DOHH2 (cell line): ENCODE measurements around the gene PSG6.
"Not testable (repeated sequence)": the region's sequence is repeated elsewhere in the genome, so short reads cannot be mapped to it uniquely, and the experiment has no call there.

ENCODE experiments used
- H3F3A ChIP-seq: fragments of 200-600 bp; sonication (generic), shearing (Covaris generic); 2 replicates; pipeline ENCODE4 v1.6.0; 2016; ENCODE audit warnings: antibody characterized with exemption, mild to moderate bottlenecking; ENCODE audit not compliant: control insufficient read depth, insufficient read depth
- H3K27ac ChIP-seq: fragments of 200-600 bp; sonication (generic); 2 replicates; pipeline ENCODE4 v1.5.1; 2014; ENCODE audit warnings: low read depth, mild to moderate bottlenecking, low read length, moderate library complexity
- H3K27me3 ChIP-seq: fragments of 200-600 bp; sonication (generic); 2 replicates; pipeline ENCODE4 v1.6.1; 2014; ENCODE audit warnings: mild to moderate bottlenecking, low read length, mixed read lengths; ENCODE audit not compliant: control insufficient read depth
- H3K36me3 ChIP-seq: fragments of 200-600 bp; sonication (generic); 2 replicates; pipeline ENCODE4 v1.6.1; 2014; ENCODE audit warnings: mild to moderate bottlenecking, low read length, moderate library complexity, mixed read lengths; ENCODE audit not compliant: control insufficient read depth
- H3K4me1 ChIP-seq: fragments of 200-600 bp; sonication (generic); 2 replicates; pipeline ENCODE4 v1.6.1; 2014; ENCODE audit warnings: mild to moderate bottlenecking, low read length, mixed read lengths; ENCODE audit not compliant: control insufficient read depth
- H3K4me2 ChIP-seq: fragments of 200-600 bp; sonication (generic); 2 replicates; pipeline ENCODE4 v1.6.0; 2014; ENCODE audit warnings: mild to moderate bottlenecking, low read length, moderate library complexity
- H3K4me3 ChIP-seq: fragments of 200-600 bp; sonication (generic); 2 replicates; pipeline ENCODE4 v1.5.1; 2014; ENCODE audit warnings: mild to moderate bottlenecking, low read length, mixed read lengths
- H3K79me2 ChIP-seq: fragments of 200-600 bp; sonication (generic); 2 replicates; pipeline ENCODE4 v1.6.1; 2014; ENCODE audit warnings: mild to moderate bottlenecking, low read length, mixed read lengths; ENCODE audit not compliant: control insufficient read depth
- H3K9me2 ChIP-seq: fragments of 200-600 bp; sonication (generic); replicated peaks from 2 replicates; pipeline ENCODE4 v1.6.1; 2014; ENCODE audit warnings: mild to moderate bottlenecking, low read length, mixed read lengths; ENCODE audit not compliant: control insufficient read depth
- H3K9me3 ChIP-seq: fragments of 200-600 bp; sonication (generic); 2 replicates; pipeline ENCODE4 v1.6.1; 2014; ENCODE audit warnings: antibody characterized with exemption, low read length, mixed read lengths; ENCODE audit not compliant: control insufficient read depth, insufficient read depth
- H4K20me1 ChIP-seq: fragments of 200-600 bp; sonication (generic); 2 replicates; pipeline ENCODE4 v1.6.0; 2014; ENCODE audit warnings: low read depth, mild to moderate bottlenecking, antibody characterized with exemption, low read length, moderate library complexity; ENCODE audit not compliant: control insufficient read depth, insufficient read depth
- CTCF ChIP-seq: fragments of 200-600 bp; sonication (generic); IDR thresholded peaks from one replicate; pipeline ENCODE4 v1.5.1; 2014; ENCODE audit warnings: antibody characterized with exemption, mild to moderate bottlenecking, low read depth, low read length; ENCODE audit not compliant: poor library complexity, severe bottlenecking
- EZH2phosphoT487 ChIP-seq: fragments of 200-600 bp; sonication (generic); IDR thresholded peaks from 2 replicates; pipeline ENCODE4 v1.6.1; 2017; ENCODE audit warnings: borderline replicate concordance, mild to moderate bottlenecking, antibody characterized with exemption, low read length, moderate library complexity, mixed read lengths

Gene PSG6

DNA sequence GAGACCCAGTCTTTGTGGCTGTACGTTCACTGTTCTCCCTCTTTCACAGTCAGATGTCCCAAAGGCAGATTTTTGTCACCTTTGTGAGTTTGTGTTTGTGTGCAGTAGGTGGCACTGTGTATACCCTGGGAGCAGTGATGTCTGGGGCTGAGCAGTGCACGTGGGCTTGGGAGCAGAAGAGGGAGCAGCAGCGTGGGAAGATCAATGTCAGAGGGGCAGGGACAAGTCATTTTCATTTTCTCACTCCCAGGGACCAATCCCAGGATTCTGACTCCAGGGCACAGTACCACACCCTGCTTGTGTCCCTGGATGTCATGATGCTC is 2.0 kb upstream of the PSG6 start:
- H3K27ac ChIP-seq = no peak overlapping the region

GRCh38 chr19:42919070-42919756 is 1.5 kb upstream of the PSG6 start:
- peak; percentile 57 for TF ChIP-seq CTCF
- not testable (repeated sequence) for H3K4me1 ChIP-seq

More for the DNA sequence above, 2.0 kb upstream of the PSG6 start:
- Histone ChIP-seq H3K36me3 (no peaks in the 10 kb centered on the region), H3K4me1 (no peaks in the 10 kb centered on the region), H3K4me3 (no peak overlapping the region), H4K20me1 (no peaks in the 10 kb centered on the region), H3K4me2 (no peak overlapping the region), H3F3A (no peaks in the 10 kb centered on the region), H3K27me3 (no peaks in the 10 kb centered on the region), H3K79me2 (no peaks in the 10 kb centered on the region), H3K9me2 (no peaks in the 10 kb centered on the region), H3K9me3 (no peaks in the 10 kb centered on the region)
- no peak for TF ChIP-seq EZH2phosphoT487
- TF ChIP-seq CTCF = peak; percentile 35

DNA sequence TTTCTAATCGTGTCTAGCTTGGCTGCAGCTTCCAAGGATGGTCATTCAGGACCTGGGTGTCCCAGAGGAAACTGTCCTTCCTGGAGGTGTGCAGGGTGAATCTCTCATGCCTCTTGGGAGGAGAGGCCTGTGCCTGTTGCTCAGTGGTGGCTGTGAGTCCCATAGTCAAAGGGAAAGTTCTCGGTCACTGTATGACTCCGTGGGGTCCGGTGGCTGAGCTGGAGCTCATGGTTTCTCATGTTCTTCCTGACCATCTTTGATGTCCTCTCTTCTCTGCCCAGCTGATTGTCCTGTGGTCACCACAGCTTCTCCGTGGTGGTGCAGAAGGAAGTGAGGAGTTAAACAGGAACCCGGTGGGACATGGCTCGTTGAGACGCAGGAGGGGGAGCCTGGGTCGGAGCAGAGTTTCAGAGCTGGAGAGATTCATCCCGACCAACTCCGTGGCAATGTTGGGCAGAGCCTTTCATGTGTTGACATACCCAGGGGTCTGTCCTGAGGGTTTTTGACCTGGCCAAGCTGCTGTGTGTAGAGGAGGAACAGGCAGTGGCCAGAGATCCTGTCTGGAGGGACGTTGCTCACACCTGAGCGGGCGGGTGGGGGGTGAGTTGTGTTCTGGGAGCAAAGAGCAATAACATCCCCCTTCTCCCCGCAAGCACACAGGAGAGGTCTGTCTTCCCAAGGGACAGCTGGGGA is 829 bp upstream of the PSG6 start:
- H4K20me1 ChIP-seq, H3K4me2 ChIP-seq, H3K36me3 ChIP-seq, H3K79me2 ChIP-seq, H3K4me1 ChIP-seq, H3K9me2 ChIP-seq, H3K9me3 ChIP-seq, H3F3A ChIP-seq, H3K4me3 ChIP-seq, H3K27ac ChIP-seq, H3K27me3 ChIP-seq: not testable (repeated sequence)

More at GRCh38 chr19:42919070-42919756, 1.5 kb upstream of the PSG6 start:
- H3K27ac ChIP-seq, H3K4me3 ChIP-seq, H3K4me2 ChIP-seq, H3K27me3 ChIP-seq, H4K20me1 ChIP-seq, H3K9me2 ChIP-seq, H3K9me3 ChIP-seq, H3F3A ChIP-seq, H3K79me2 ChIP-seq, H3K36me3 ChIP-seq: not testable (repeated sequence)

DNA sequence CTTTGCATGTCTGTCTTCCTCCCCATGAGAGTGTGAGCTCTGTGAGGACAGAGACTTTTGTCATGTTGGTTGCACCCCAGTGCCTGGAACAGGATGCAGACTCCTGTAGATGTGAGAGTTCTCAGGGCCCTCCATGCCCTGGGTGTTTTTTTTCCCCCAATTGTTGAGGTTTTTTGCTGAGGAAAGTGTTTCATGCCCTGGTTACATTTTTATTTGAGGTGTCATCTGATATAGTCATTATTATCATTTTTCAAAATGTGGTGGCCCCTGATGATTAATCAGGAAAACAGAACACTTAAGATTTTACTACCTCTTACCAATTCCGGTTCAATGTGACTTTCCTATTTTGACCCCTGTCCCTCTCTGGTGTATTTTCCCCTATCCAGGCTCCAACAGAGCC is 763 bp downstream of the PSG6 start:
- not testable (repeated sequence) for H3K27ac ChIP-seq, H3K4me3 ChIP-seq, H3K36me3 ChIP-seq, H3K9me2 ChIP-seq, H3F3A ChIP-seq, H3K27me3 ChIP-seq, H3K4me1 ChIP-seq, H4K20me1 ChIP-seq, H3K4me2 ChIP-seq, H3K9me3 ChIP-seq, H3K79me2 ChIP-seq

DNA sequence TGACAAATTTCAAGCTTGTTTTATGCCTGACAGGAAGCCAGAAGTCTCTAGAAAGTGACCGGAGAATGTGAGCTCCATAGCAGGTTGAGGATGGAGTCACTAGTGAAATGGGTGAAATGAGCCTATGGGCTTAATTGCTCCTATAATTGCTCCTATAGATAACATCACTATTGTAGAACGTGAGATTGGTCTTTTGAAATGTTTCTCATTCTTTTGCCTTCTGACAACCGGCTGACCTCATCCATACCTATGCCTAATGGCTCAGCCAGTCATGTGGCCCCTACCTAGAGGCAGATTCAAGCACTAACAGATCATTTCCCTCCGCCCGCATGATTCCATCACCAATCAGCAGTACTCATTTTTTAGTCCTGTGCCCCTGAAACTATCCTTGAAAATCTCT is 4.2 kb downstream of the PSG6 start:
- H4K20me1 ChIP-seq, H3K9me3 ChIP-seq, H3K79me2 ChIP-seq, H3K27ac ChIP-seq, H3K27me3 ChIP-seq, H3K9me2 ChIP-seq, H3F3A ChIP-seq, H3K4me3 ChIP-seq, H3K4me2 ChIP-seq, H3K4me1 ChIP-seq, H3K36me3 ChIP-seq: not testable (repeated sequence)

- H3K27ac ChIP-seq, H4K20me1 ChIP-seq, H3F3A ChIP-seq, H3K9me3 ChIP-seq, H3K9me2 ChIP-seq, H3K79me2 ChIP-seq, H3K4me1 ChIP-seq, H3K27me3 ChIP-seq, H3K4me2 ChIP-seq, H3K4me3 ChIP-seq, H3K36me3 ChIP-seq: not testable (repeated sequence)
These were observed 4.8 kb downstream of the PSG6 start for GRCh38 chr19:42912941-42913340.

GRCh38 chr19:42911731-42912130 is 6.0 kb downstream of the PSG6 start:
- not testable (repeated sequence) for H3K4me3 ChIP-seq, H3K27me3 ChIP-seq, H3K4me1 ChIP-seq, H4K20me1 ChIP-seq, H3F3A ChIP-seq, H3K4me2 ChIP-seq, H3K36me3 ChIP-seq, H3K9me2 ChIP-seq, H3K27ac ChIP-seq, H3K9me3 ChIP-seq, H3K79me2 ChIP-seq
